ENCODE measurements around the gene REXO2.

The REXO2 gene

DNA sequence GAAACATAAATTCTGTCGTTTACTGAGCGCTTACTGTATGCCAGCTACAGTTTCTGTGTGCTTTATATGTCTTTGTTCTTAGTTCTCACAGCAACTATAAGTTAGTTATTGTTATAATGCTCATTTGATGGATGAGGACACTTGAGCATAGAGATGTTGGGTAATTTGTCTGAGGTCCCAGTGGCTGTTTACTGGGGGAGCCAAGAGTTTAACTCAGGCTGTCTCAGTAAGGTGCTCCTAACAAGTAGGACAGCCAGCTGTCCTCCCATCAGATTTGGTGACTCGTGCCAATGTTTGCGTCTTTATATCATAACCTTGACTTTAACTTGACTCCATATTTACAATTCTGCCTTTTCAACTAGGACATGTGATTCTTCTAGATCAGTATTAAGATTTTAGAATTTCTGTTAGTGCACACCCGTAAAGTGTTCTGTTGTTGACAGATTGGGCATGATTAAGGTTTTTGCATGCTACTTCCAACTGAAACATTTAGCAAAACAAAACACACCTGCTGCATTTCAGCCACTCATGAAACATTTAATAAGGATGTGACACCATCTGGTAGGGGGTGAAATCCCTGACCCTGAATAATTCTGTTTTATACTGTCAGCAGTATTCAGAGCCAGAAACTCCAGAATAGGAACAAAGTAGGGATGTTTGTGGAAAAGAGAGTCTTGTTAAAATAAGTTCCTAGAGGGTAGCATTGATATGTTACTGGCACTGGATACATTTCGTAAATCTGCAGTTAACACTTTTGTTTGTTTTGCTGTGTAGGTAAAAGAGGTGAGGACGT lies 1.9 kb downstream of the REXO2 start:
- no peak for DNase-seq (ENCODE audit: low spot score)

DNA sequence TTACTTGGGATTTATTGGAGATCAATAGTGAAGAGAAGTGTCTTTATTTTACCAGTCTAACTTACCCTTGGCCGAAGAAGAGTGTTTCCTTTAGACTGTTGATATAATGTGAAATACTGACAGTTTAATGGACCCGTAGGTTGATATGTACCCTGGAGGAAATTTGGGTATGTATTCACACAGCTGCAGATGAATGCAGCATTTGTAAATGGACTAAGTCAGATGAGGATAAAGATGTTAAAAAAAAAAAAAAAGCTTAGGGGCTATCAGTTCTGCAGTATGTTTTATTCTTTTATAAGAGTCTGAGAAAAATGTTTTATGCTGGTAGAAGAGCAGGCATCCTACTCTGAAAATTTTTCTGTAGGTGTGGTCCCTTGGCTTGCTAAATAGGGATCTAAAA lies 2.7 kb downstream of the REXO2 start:
- DNase-seq (ENCODE audit: low spot score) = no peak

DNA sequence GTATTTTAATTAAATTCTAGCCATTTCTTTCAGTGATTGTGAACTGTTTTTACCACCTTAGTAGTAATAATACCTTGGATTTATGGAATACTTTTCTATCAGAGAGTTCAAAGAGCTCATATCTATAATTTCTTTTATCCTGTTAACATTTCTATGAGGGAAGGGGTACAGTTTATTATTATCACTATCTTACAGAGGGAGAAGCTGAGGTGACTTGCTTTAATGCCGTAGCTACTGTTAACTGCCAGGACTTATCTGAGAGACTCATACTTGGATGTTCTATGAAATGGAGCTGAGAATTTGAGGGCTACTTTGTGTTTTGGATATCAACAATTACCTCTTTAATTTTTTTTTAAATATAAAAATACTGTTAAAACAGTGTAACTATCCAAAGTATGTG lies 3.3 kb downstream of the REXO2 start:
- DNase-seq (ENCODE audit: low spot score) = no peak

DNA sequence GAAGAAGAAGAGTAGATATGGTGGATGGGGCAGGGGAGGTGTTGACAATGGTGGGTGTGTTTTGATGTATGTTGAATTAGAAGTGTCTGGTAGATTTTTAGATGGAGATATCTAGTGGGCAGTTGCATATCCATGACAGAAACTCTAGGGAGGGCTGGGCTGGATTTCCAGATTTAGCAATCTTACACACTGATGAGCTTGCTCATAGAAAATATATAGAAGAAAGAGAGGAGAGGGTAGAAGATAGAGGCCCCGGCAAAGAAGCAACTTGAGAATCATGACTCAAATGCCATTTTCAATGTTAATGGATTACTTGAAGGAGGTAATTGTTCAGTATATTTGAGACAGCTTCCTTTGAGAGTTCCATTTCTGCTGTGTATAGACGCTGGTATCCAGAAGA lies 8.2 kb downstream of the REXO2 start:
- DNase-seq (ENCODE audit: low spot score) = no peak

DNA sequence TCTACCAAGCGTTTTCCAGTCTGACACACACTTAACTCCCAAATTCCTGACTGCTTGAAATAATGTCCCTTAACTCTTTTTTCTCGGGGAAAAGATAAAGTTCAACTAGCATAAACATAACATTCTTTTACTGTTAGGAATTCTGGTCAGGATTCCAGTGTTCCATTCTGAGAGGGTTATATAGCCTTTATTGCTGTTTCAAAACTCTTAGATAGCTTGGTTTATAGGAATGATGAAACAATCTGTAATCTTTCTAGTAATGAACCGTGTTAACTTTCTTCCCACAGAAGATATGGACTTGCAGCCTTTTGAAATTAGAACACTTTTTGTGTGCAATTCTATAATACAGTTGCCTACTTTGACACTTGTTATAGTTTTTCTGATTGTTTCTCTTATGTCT lies 8.6 kb downstream of the REXO2 start:
- DNase-seq (ENCODE audit: low spot score) = peak; percentile 27

DNA sequence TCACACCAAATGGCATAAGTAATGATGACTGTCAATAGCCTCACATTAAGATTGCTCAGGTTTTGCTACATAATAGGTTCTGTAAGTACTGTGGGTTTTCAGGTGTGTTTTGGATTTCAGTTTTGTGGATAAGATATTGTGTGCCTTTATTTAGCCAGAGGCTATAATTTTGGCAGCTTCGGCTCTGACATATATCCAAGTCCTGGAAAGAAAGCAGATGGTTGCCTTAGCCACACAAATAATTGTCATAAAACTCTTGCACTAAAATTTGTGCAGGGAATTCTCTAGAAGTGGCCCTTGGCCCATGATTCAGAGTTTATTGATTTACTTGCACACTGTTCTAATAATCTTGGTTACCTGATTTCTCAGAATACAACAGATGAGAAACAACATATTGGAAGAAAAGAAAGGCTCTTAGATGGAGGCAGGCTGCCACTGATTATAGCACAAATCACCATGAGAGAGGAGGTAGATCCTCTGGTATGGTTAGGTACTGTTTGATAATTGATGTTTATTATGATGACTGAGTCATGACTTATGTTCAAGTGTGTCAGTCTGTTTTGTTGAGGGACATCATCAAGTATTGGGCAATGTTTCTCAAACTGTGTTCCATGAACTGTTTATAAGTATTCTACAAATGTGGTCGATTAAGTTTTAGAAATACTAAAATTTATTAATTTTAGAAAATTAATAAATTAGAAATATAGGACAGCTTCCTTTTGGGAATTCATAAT lies 9.6 kb downstream of the REXO2 start:
- no peak for DNase-seq (ENCODE audit: low spot score)

DNA sequence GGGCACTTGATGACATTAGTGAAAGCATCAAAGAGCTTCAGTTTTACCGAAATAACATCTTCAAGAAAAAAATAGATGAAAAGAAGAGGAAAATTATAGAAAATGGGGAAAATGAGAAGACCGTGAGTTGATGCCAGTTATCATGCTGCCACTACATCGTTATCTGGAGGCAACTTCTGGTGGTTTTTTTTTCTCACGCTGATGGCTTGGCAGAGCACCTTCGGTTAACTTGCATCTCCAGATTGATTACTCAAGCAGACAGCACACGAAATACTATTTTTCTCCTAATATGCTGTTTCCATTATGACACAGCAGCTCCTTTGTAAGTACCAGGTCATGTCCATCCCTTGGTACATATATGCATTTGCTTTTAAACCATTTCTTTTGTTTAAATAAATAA lies 10.6 kb downstream of the REXO2 start:
- DNase-seq (ENCODE audit: low spot score) = no peak

DNA sequence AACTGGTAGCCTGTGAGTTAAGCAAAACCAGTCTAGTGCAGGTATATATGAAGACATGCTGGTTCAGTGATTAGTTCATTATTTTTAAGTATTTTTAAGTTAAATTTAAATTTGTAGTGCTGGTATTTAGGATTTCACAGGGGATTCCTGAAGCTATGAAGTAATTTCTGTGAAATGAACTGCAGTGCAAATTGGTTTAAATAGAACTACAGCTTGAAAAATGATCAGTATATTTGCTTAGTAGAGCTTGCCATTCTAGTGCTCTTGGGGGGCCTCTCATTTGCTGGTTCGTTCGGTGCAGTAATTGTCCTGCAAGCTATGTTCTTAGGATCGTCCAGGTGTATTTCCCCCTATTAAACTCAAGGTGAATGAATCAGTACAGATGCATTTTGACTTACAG lies 13.1 kb downstream of the REXO2 start:
- DNase-seq (ENCODE audit: low spot score) = no peak

DNA sequence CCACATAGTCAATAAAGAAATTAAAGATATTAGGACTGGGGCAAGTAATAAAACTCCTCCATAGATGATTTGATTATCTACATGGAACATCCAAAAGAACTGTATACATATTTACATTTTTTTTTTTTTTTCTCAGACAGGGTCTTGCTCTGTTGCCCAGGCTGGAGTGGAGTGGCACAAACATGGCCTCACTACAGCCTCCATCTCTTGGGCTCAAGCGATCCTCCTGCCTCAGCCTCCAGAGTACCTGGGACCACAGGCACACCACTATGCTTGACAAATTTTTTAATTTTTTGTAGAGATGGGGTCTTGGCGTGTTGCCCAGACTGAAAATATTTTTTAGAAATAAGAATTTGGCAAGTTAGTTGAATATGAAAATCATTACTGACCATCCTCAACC lies 24.7 kb downstream of the REXO2 start:
- no peak for DNase-seq (ENCODE audit: low spot score)

DNA sequence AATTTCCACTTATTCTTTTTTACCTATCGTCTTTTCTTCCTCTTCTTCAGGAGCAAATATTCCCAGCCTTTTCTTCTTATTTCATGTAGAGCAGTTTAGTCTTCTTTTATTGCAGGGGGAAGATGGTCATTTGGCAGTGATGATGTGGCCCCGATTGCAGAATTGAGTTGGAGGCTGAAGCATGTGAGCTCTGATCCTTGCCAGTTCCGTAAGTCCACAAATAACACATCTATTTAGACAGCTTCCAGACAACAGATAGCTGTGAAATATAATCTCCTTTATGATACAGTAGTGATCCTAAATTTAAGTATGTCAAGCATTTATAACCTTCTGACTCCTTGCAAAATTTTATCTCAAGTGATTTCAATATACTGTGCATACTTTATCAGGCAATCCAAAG lies 27.5 kb downstream of the REXO2 start:
- no peak for DNase-seq (ENCODE audit: low spot score)

DNA sequence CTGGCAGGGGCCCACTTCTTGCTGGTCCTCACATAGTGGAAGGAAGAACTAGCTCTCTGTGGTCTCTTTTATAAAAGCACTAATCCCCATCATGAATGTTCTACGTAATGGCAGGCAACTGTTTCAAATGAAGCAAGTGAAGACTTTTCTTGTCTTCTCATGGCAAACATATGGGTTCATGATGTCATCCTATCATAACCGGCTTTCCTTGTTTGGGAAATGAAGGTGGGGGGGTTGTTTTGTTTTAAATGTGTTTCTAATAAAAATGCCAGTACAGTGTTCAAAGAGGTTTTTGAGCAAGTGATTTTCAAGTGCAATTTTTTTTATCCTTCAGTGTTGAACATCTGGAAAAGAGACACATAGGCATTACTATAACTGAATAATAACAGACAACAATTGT lies 33.4 kb downstream of the REXO2 start:
- DNase-seq (ENCODE audit: low spot score) = no peak

DNA sequence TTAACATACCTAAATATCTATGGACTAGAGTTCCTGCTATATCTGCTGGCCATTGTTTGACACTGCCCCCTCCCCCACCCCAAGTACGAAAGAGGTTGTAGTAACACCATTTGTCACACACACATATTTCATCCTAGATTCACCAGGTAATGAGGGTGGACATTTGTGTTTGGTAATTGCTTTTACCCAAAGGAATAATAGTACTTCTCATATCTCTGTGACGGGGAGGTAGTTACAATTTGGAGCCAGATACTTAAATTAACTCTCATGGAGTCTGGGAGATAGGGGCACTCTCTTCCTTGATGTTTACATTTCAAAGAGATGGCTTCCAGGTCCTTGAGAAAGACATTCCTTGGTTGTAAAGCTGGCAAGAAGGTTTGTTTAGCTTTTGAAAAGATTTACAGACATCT lies 38.7 kb downstream of the REXO2 start:
- no peak for DNase-seq (ENCODE audit: low spot score)

DNA sequence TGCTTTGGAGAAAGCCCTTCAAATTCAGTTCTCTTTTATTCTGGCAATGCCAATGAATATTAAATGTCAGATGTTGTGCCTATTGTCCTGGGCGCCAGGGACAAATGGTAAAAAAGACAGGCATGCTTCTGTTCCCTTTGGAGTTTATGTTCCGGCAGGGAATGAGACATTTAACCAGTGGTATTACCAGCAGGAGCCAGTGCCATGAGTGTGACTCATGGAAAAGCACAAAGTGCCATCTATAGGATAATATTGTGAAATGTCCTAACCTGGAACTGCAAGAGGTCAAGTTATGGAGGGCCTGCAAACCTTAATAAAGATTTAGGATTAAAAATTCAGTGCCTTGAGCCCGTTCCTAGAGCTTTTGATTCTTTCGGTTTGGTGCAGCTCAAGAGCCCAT lies 39.5 kb downstream of the REXO2 start:
- peak; percentile 27 for DNase-seq (ENCODE audit: low spot score)

DNA sequence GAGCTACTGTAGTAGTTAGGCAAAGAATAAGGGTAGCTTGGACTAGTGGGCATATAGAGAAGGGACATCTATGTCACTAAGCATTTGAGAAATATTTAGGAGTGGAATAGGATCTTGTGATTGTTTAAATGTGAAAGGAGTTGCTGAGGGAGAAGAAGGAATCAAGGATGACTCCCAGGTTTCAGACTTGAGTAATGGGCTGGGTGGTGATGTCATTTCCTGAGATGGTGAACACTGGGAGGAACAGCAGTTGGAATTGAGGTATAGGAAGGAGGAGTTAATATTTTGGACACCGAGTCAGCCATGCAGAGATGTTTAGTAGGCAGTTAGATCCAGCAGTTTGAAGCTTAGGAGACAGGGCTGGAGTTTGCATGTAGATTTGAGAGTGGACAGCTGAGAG lies 40.1 kb downstream of the REXO2 start:
- no peak for DNase-seq (ENCODE audit: low spot score)

DNA sequence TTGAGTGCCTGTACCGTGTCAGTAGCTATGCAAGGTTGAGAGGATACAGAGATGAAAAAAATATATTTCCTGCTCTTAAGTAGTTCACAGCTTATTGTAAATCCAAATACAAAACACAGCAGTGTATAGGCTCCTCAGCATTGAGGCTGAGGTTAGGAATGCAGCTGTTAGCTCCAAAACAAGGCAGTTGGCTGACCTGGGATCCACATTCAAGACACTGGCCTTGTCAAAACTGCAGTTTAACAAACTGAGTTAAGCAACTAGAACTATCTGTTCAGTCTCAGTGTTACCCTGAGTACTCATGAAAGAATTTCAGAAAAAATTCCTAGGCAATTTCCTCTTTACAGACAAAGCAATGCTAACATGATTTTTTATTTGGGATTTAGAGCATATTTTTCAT lies 42.8 kb downstream of the REXO2 start:
- DNase-seq (ENCODE audit: low spot score) = no peak

DNA sequence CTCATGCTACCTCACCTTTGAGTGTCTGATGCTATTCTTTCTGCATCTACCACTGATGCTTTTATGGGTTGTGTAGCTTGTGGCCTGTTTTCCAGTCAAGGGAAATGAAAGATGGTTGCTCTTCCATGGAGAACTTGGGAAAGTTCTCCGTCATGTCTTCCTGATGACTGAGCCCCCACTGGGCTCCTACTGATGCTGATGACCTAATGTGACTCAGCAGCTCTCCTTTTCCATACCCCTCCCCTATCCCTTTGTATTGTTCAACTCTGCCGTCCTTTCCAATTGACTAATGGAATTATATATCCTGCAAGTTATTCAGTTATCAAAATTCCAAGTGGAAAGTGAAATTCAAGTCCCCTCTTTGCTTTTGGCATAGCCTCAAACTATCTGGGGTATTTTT lies 44.7 kb downstream of the REXO2 start:
- no peak for DNase-seq (ENCODE audit: low spot score)

DNA sequence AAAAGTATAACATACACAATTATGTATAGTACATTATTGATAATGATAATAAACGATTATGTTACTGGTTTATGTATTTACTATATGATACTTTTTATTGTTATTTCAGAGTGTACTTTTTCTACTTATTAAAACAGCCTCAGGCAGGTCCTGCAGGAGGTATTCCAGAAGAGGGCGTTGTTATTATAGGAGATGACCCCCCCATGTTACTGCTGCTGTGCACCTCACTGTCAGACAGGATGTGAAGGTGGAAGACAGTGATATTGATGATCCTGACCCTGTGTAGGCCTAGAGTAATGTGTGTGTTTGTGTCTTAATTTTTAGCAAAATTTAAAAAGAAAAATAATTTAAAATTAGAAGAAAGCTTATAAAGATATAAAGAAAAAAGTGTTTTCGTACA lies 57.6 kb downstream of the REXO2 start:
- no peak for DNase-seq (ENCODE audit: low spot score)

DNA sequence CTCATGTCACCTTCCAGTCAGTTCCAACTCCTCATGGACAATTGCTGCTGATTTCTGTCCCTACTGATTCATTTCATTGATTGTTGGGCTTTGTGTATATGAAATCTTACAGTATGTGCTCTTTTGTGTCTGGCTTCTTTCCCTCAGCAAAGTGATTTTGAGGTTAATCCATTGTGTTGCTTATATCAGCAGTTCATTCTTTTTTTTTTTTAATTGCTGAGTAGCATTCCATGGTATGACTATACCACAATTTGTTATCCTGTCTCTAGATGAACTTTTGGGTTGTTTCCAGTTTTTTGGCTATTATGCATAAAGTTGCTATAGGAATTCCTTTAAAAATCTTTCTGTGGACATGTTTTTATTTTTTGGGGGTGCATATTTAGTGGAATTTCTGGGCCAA lies 60.5 kb downstream of the REXO2 start:
- no peak for DNase-seq (ENCODE audit: low spot score)

Measured in SW480 (cell line).